Left renal pelvis (tissue), 4 donors: ENCODE results near the gene CHD3. TPM values are rescaled to one million over a fixed set of nuclear protein-coding genes. Genes with fewer than 3 reads are reported as not detected.
A peak's percentile ranks its signal among the peaks of the same experiment; 100 is the strongest.

Experiments used
- DNase-seq, 4 donors: peaks; one replicate each; pipeline ENCODE4 v3.0.0-alpha.2; 2013; ENCODE audit warnings: low read depth in 4 of 4, low spot score in 3 of 4
- polyA plus RNA-seq, 4 donors: library from polyadenylated mRNA; unstranded; fragments of 120-200 nt; gene quantifications; one replicate each; pipeline ENCODE4 v1.2.1, GENCODE V29; 2013; ENCODE audit not compliant: insufficient read length in 4 of 4

The CHD3 gene
- polyA plus RNA-seq, 4 donors: 146 to 213 (median 186) TPM

DNA sequence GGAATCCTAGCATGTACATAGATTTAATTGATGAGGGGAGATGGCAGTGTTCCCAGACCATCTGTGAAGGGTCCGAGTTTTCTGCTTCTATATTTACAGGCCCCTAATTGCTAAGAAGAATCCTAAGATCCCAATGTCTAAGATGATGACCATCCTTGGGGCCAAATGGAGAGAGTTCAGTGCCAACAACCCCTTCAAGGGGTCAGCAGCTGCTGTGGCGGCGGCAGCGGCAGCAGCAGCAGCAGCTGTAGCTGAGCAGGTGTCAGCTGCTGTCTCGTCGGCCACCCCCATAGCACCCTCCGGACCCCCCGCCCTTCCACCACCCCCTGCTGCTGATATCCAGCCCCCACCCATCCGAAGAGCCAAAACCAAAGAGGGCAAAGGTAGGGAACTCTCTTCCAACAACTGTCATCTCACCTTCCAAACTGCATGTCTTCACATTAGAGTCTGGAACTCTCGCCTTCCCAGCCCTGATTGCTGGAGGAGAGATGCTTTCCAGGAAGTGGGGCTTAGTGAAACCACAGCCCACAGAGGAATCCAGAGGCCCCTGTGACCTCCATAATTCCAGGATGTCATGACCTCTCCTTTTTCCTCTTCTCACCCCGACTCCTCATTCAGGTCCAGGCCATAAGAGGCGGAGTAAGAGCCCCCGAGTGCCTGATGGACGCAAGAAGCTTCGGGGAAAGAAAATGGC is 4.7 kb downstream of the CHD3 start:
- no peak for DNase-seq

- no peak for DNase-seq
Measured at GRCh38 chr17:7894226-7894625, 5.6 kb downstream of the CHD3 start.

- no peak for DNase-seq
Measured at GRCh38 chr17:7894866-7895265, 6.3 kb downstream of the CHD3 start.

DNA sequence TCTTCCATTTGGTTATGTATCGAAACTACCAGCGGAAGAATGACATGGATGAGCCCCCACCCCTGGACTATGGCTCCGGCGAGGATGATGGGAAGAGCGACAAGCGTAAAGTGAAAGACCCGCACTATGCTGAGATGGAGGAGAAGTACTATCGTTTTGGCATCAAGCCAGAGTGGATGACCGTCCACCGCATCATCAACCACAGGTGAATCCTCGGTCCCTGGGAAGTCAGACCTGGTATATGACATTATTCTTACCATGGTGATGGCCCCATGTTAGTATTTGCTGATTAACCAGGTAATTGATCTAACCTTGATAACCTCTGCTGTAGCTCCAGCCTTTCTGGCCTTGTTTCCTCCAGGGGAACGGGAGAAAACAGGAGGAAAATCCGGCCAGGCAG is 8.5 kb downstream of the CHD3 start:
- DNase-seq: no peak

DNA sequence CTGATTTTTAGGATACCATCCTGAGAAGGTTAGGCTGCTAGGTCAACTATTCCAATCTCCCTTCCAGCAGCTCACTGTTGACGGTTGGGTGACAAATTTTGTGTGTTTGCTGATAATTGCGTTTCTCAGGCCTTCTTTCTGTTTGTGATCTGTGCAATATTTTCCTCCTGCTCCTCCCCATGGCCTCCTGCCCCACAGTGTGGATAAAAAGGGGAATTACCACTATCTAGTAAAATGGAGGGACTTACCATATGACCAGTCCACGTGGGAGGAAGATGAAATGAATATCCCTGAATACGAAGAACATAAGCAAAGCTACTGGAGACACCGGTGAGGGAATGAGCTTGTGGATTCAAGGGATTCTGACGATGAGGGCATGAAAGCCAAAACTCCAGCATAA is 9.2 kb downstream of the CHD3 start:
- DNase-seq: no peak

GRCh38 chr17:7903154-7904103 is 14.8 kb downstream of the CHD3 start:
- DNase-seq: no peak

- DNase-seq: no peak
Measured at GRCh38 chr17:7909089-7909488, 20.5 kb downstream of the CHD3 start.

DNA sequence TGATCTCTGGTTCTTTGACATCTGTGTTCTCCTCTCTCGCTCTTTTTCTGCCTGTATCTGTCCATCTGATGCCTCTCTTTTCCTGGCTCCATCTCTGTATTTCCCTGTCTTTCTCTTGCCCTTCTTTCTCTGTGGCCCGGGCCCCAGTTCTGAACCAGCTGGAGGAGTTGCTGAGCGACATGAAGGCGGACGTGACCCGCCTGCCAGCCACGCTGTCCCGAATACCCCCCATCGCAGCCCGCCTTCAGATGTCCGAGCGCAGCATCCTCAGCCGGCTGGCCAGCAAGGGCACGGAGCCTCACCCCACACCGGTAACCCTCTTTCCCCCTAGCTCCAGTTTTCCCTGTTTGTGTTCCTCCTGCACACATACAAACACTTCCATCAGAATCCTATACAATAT is 21.7 kb downstream of the CHD3 start:
- no peak for DNase-seq

GRCh38 chr17:7910711-7911110 is 22.1 kb downstream of the CHD3 start:
- no peak for DNase-seq

DNA sequence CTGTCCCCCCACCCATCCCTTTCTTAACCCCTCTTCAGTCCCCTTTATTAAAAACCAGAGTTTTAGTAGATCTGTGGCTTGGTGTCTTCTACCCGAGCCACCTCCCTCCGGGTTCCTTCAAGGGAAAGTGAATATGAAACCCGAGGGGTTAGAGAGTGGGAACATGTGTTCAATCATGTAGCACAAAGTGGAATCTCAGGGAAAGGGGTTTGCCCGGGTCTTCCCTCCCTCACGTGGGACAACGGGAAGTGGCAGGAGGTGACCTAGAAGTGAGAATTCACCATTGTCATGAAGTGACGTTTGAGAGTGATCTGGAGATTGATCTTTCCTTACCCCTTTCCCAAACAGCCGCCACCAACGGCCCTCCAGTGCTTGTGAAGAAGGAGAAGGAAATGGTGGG is 22.5 kb downstream of the CHD3 start:
- no peak for DNase-seq

GRCh38 chr17:7912927-7913524 is 24.4 kb downstream of the CHD3 start:
- DNase-seq: no peak

DNA sequence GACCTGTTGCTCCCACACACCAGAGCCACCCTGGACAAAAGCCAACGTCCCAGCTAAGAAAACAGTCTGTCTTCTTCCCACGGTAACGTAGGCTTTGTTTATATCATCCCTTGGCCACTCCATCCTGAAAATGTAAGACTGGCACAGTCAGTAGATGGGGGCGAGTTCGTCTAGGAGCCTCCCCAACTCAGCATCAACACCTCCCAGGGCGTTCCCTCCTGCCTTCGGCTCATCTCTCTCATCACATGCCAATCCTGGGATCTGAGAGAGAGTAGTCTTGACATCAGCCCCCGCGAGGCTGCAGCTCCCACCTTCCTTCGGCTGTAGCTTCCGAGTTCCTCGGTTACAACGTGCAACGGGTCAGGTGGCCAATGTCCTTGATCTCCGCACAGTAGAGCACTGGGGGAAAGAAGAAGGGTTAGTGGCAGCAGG is 26.6 kb downstream of the CHD3 start:
- no peak for DNase-seq

- DNase-seq: peak; percentile 92 to 94 (median 94)
Measured at GRCh38 chr17:7915611-7916384, 27.2 kb downstream of the CHD3 start, which contains the start of gene RNF227. Gene RNF227 (minus strand): TSS chr17:7916289. CDS start chr17:7916195, 94 bp downstream.

- DNase-seq: no peak
Measured at GRCh38 chr17:7916385-7916682, 27.7 kb downstream of the CHD3 start.

GRCh38 chr17:7916808-7917207 is 28.2 kb downstream of the CHD3 start:
- DNase-seq: no peak

DNA sequence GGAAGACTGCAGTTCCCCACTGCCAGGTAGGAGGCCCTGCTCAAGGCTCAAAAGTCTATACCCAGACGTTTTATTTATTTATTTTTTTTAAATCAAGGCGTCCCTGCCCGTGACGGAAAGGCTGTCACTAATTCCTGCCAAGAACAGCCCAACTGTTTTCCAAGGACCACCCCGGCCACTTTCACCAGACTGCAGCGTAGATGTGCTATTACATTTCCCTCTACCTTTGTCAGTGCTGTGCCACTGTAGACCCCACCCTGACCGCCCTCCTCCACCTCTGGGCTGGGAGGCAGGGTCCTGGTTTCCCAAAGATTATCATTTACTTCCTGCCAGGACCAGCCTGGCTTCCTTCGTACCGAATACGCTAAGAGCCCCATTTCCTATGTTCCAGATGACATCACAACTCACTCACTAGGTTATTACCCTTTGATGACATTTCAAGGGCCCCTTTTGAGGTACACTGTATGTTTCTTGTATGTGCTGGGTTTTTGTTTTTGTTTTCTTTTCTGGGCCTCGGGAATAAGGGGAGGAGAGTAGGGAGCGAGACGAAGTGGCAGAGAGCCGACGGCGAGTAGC is 33.8 kb downstream of the CHD3 start:
- no peak for DNase-seq

DNA sequence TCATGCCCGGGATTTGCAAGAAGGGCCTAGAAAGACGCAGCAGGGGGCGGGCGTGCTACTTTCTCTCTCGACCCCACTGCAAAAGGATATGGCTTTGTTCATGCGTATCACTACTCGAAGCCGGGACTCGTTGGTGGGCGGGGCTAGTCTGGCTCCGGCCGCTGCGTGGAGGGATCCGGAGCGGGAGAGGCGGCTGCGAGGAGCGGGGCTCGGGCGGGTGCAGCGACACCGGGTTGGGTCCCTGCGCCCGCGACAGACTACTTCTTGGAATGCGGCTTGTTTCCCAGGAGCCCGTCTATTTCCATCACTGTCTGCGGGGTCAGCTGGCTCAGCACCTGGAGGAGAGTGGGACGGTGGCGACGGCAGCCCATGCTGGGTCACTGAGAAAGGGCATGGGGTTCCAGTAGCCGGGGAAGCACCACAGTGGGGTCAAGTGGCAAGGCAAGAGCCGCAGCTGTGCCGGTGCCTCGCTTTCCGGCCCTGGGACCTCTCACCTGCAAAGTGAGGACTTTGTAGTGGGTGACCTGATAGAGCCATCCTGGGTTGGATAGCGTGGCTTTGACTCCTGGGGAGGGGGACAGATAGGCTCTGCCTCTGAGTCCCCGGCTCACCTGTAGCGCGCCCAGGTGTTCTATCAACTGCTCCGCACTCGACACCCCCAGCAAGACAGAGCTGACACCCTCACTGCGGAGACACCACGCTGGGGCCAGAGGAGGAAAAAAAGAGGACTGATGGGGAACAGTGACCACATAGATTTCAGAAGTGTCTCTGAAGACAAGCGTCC is 34.4 kb downstream of the CHD3 start:
- DNase-seq: peak; percentile 73 to 83 (median 78)

GRCh38 chr17:7927596-7927995 is 39.0 kb downstream of the CHD3 start:
- DNase-seq: no peak

DNA sequence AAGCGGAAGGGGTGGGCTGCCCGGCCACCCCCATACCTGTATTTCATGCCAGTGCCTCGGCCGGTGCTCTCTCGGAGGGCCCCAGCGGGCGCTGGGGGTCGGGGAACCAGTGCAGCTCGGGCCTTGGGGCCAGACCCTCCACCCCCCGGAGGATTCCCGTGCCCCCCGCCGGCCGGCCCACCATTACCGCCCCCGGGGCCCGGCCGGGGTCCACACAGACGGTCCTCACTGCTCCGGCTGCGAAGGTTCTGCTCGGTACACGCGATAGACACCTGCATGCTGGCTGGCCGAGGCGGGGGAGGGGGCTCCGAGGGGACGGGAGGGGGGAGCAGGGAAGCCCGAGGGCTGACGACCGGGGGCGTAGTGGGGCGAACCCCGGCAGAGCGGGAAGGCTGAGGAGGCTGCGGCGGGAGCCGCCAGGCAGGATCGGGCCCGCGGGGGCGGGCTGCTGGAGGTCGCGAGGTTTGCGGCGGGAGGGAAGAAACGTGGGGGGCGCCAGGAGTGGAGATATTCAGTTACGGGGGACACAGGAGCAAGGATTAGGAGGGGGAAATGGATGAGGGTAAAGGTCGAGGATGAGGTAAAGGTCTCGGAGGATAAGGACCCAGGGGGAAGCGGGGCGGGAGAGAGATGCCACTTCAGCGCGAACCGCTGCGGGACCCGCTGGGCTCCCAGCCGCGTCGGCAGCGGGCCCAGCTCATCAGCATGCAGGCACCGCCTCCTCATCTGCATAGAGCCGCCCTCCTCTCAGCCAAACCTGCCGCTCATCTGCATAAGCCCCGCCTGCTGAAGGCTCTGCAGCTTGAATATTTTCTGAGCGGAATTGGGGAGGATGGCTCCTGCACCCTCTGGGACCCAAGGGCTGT is 40.8 kb downstream of the CHD3 start, which contains the start of gene KCNAB3:
Gene KCNAB3 (minus strand): TSS at position 699 of the 866 bp plus-strand sequence. CDS start 421 bp downstream, at position 278.
- DNase-seq: peak in 1 of 4 donors; percentile 53
